ENCODE data around the gene APOOL.

Gene APOOL

GRCh38 chrX:85140964-85141363 lies 137.3 kb downstream of the APOOL start:
- no peak for DNase-seq
- intact Hi-C loops (cut with DNase I; ENCODE audit: low total_unique reads), result no loop called here

More at GRCh38 chrX:85140964-85141363, 137.3 kb downstream of the APOOL start:
- no peak overlapping the region for H3K4me3 ChIP-seq
- H3K27ac ChIP-seq, result no peak overlapping the region
- H3K4me1 ChIP-seq, result no peaks in the 10 kb centered on the region
- H3K27me3 ChIP-seq, result no peaks in the 10 kb centered on the region
- H3K36me3 ChIP-seq, result no peaks in the 10 kb centered on the region
- H3K9me3 ChIP-seq, result no peaks in the 10 kb centered on the region
- TF ChIP-seq, protein P1, sequence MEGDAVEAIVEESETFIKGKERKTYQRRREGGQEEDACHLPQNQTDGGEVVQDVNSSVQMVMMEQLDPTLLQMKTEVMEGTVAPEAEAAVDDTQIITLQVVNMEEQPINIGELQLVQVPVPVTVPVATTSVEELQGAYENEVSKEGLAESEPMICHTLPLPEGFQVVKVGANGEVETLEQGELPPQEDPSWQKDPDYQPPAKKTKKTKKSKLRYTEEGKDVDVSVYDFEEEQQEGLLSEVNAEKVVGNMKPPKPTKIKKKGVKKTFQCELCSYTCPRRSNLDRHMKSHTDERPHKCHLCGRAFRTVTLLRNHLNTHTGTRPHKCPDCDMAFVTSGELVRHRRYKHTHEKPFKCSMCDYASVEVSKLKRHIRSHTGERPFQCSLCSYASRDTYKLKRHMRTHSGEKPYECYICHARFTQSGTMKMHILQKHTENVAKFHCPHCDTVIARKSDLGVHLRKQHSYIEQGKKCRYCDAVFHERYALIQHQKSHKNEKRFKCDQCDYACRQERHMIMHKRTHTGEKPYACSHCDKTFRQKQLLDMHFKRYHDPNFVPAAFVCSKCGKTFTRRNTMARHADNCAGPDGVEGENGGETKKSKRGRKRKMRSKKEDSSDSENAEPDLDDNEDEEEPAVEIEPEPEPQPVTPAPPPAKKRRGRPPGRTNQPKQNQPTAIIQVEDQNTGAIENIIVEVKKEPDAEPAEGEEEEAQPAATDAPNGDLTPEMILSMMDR (IDR thresholded peaks at IDR 0.05), result no peak

All from tibial artery (tissue), 4 donors.